B cell (primary cell): ENCODE results near the gene CENPP.

ENCODE experiments used
- CTCF ChIP-seq: fragments of 200-600 bp; IDR thresholded peaks from one replicate; pipeline ENCODE4 v1.8.0; 2022; ENCODE audit warnings: antibody characterized with exemption, mild to moderate bottlenecking
- EZH2 ChIP-seq: IDR thresholded peaks from 2 replicates; pipeline ENCODE4 v1.6.1; 2012; ENCODE audit warnings: borderline replicate concordance, low read depth, mild to moderate bottlenecking, moderate library complexity, low read length; ENCODE audit not compliant: insufficient read depth, poor library complexity, severe bottlenecking

GRCh38 chr9:92655366-92655765 is 329.6 kb downstream of the CENPP start:
- no peak for TF ChIP-seq CTCF
- TF ChIP-seq EZH2, result no peak
